Bronchial epithelial cell (primary cell): ENCODE data around the gene ZNF329. TPM values are rescaled to one million over a fixed set of nuclear protein-coding genes. Genes with fewer than 3 reads are reported as not detected.

Experiments used
- DNase-seq: peaks from one replicate; pipeline ENCODE4 v3.0.0-alpha.2; 2010; ENCODE audit warnings: low read depth
- FAIRE-seq: peaks from 2 replicates; lab custom pipeline; 2011; peaks lifted over from hg19 to GRCh38; lab: Jason Lieb, UNC
- H3K27me3 ChIP-seq: 2 replicates; pipeline ENCODE4 v1.5.1; 2011; ENCODE audit warnings: low read length; ENCODE audit not compliant: control insufficient read depth, insufficient read depth
- H3K36me3 ChIP-seq: 2 replicates; pipeline ENCODE4 v1.5.1; 2011; ENCODE audit warnings: low read length; ENCODE audit not compliant: control insufficient read depth, insufficient read depth
- H3K4me3 ChIP-seq: 2 replicates; pipeline ENCODE4 v1.5.1; 2011; ENCODE audit warnings: mild to moderate bottlenecking, low read depth, low read length, control low read depth
- total RNA-seq: library from RNA; depleted of rRNA; stranded (reverse); fragments of >200 nt; gene quantifications from 2 replicates; pipeline ENCODE4 v1.2.1, GENCODE V29; 2014
- TF ChIP-seq, protein P1 (sequence below): IDR thresholded peaks from 2 replicates; pipeline ENCODE4 v1.5.1; 2011; ENCODE audit warnings: mild to moderate bottlenecking, moderate library complexity, low read length, control low read depth, inconsistent platforms; ENCODE audit not compliant: insufficient read depth, severe bottlenecking

Gene ZNF329
- total RNA-seq, 1 donor from 2014 or later = 14.5 TPM

DNA sequence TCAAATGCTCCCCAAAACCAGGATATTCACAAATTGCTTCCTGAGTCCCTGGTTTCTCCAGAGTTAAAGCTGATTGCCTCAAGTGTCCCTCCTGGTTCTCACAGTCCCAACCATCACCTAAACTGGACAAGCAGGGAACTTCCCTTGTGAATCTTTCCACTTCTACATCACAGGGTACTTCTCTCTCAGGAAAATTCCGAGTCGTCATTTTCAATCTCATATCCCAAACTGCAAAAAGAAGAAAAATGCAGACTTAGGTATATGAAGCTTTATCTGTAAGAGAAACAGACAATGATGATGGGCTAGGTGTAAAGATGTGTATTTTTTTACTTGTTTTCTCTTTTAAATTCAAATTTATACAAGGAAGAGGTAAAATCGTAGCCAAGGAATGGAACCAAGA is 21.3 kb downstream of the ZNF329 start:
- no peak for FAIRE-seq
- H3K36me3 ChIP-seq = peaks cover 6% of the 10 kb centered on the region

DNA sequence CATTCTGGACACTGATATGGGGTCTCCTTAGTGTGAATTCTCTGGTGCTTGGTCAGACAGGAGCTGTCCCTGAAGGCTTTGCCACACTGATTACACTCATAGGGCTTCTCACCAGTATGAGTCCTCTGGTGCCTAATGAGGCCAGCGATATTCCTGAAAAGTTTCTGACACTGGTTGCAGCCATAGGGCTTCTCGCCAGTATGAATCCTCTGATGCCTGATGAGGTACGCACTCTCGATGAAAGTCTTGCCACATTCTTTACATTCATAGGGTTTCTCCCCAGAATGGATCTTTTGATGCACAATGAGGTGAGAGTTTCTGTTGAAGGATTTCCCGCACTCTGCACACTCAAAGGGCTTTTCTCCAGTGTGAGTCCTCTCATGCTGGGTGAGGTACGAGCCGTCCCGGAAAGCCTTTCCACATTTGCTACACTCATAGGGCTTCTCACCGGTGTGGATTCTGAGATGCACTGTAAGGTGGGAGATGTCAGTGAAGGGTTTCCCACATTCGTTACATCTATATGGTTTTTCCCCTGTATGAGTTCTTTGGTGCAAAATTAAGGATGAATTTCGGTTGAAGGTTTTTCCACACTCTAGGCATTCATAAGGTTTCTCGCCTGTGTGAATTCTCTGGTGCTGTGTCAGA is 22.4 kb downstream of the ZNF329 start:
- Histone ChIP-seq H3K4me3 (no peak overlapping the region), H3K27me3 (no peaks in the 10 kb centered on the region), H3K36me3 (peaks cover 5% of the 10 kb centered on the region)
- TF ChIP-seq, protein P1, sequence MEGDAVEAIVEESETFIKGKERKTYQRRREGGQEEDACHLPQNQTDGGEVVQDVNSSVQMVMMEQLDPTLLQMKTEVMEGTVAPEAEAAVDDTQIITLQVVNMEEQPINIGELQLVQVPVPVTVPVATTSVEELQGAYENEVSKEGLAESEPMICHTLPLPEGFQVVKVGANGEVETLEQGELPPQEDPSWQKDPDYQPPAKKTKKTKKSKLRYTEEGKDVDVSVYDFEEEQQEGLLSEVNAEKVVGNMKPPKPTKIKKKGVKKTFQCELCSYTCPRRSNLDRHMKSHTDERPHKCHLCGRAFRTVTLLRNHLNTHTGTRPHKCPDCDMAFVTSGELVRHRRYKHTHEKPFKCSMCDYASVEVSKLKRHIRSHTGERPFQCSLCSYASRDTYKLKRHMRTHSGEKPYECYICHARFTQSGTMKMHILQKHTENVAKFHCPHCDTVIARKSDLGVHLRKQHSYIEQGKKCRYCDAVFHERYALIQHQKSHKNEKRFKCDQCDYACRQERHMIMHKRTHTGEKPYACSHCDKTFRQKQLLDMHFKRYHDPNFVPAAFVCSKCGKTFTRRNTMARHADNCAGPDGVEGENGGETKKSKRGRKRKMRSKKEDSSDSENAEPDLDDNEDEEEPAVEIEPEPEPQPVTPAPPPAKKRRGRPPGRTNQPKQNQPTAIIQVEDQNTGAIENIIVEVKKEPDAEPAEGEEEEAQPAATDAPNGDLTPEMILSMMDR = no peak
- DNase-seq (no peak), FAIRE-seq (peak; percentile 88)

More for the DNA sequence above, 21.3 kb downstream of the ZNF329 start:
- no peak for DNase-seq
- TF ChIP-seq, protein P1 = no peak
- no peaks in the 10 kb centered on the region for H3K27me3 ChIP-seq
- H3K4me3 ChIP-seq = no peak overlapping the region

DNA sequence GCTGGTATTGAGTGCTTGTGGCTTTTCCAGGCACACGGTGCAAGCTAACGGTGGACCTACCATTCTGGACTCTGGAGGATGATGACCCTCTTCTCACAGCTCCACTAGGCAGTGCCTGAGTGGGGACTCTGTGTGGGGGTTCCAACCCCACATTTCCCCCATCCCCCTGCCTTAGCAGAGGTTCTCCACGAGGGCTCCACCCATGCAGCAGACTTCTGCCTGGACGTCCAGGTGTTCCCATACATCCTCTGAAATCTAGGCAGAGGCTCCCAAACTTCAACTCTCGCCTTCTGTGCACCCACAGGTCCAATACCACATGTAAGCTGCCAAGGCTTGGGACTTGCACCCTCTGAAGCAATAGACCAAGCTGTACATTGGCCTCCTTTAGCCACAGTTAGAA is 27.2 kb downstream of the ZNF329 start:
- FAIRE-seq (no peak), DNase-seq (no peak)
- Histone ChIP-seq H3K27me3 (no peaks in the 10 kb centered on the region), H3K4me3 (no peak overlapping the region), H3K36me3 (no peaks in the 10 kb centered on the region)
- TF ChIP-seq, protein P1 = no peak

DNA sequence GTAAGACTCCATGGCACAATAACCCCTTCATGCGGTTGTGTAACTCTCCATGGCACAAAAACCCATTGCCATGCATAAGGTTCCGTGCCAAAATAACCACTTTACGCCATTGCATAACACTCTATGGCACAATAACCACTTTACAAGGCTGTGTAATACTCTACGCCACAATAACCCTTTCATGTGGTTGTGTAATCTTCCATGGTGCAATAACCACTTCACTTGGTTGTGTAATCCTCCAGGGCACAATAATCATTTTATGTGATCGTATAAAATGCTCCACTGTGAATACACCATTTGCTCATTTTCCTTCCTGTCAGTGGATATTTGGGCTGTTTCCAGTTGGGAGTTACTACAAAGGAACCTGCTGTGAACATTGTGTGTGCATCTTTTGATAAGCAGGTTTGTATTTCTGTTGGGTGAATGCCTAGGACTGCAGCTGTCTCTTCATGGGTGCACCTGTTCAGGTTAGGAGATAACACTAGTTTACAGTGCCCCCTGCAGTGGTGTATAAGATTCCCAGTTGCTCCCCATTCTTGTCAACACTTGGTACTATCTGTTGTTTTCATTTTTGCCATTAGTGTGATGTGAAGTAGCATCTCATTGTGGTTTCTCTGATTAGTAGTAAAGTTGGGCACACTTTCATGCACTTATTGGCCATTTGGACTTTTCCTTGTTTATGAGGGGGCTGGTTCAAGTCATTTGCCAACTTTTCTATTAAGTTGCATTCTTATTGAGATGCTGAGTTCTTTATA is 31.4 kb downstream of the ZNF329 start:
- Histone ChIP-seq H3K27me3 (no peaks in the 10 kb centered on the region), H3K4me3 (no peak overlapping the region), H3K36me3 (no peaks in the 10 kb centered on the region)
- TF ChIP-seq, protein P1 = no peak
- FAIRE-seq = peak; percentile 90
- DNase-seq = no peak

DNA sequence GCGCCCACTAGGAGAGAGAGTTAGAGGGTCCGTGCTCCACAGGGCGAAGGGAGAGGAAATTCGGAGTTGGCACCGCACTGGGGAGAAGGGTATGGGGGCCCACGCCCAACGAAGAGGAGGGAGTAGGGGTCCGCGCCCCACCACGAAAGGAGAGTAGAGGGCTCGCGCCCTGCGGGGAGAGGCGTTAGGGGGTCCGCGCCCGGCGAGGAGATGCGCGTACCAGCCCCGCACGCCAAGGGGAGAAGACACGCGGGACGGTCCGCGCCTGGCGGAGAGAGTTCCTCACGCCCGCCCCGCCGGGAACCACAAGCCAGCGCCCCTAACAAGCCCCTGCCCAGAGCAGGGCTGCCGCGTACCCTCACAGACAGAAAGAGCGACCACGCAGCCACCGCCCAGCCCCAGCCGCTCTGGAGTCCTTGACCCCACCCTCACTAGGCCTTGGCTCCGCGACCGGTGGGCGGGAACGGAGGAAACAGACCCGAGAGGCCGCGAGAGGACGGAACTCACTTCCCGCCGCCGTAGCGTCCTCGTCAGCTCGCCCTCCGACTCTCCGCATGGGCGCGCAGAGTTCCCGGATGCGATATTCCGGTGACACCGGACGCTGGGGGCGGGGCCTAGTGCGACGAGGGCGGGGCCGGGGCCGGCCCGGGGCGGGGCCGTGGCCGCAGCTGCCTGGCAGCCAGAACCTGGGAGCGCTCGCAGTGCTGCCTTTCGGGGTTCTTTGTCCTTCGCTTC is 32.6 kb downstream of the ZNF329 start:
- DNase-seq (no peak), FAIRE-seq (no peak)
- H3K4me3 ChIP-seq = no peak overlapping the region
- no peaks in the 10 kb centered on the region for H3K36me3 ChIP-seq
- H3K27me3 ChIP-seq = no peaks in the 10 kb centered on the region
- TF ChIP-seq, protein P1 = no peak
